ENCODE data around the gene TPTE. TPM values are rescaled to one million over a fixed set of nuclear protein-coding genes. Genes with fewer than 3 reads are reported as not detected.
"Not testable (repeated sequence)": the region's sequence is repeated elsewhere in the genome, so short reads cannot be mapped to it uniquely, and the experiment has no call there.

Gene TPTE
- total RNA-seq, 1 donor from 2014 or later, result not detected

- no peak overlapping the region for H3K4me3 Mint-ChIP-seq
- peaks cover 3% of the 10 kb centered on the region for H3K9me3 Mint-ChIP-seq
- no peak overlapping the region for H3K27ac Mint-ChIP-seq (ENCODE audit: unreplicated experiment)
- H3K4me1 Mint-ChIP-seq, result no peaks in the 10 kb centered on the region
- no peaks in the 10 kb centered on the region for H3K36me3 Mint-ChIP-seq (ENCODE audit: low read depth)
- DNase-seq (ENCODE audit: low read depth, low spot score), result no peak
- TF ChIP-seq CTCF (conservative IDR thresholded peaks at IDR 0.05), result no peak
- H3K27me3 Mint-ChIP-seq (ENCODE audit: low read depth), result no peaks in the 10 kb centered on the region
Measured at GRCh38 chr21:10616535-10616934, 95.2 kb downstream of the TPTE start.

- H3K4me1 Mint-ChIP-seq; H3K27ac Mint-ChIP-seq (ENCODE audit: unreplicated experiment); DNase-seq (ENCODE audit: low read depth, low spot score); H3K27me3 Mint-ChIP-seq (ENCODE audit: low read depth); H3K4me3 Mint-ChIP-seq; H3K36me3 Mint-ChIP-seq (ENCODE audit: low read depth); H3K9me3 Mint-ChIP-seq: not testable (repeated sequence)
Measured at GRCh38 chr21:10617133-10617752, 95.9 kb downstream of the TPTE start.

- Mint-ChIP-seq H3K4me3 (no peak overlapping the region), H3K27ac (ENCODE audit: unreplicated experiment) (no peak overlapping the region), H3K9me3 (no peaks in the 10 kb centered on the region), H3K27me3 (ENCODE audit: low read depth) (no peaks in the 10 kb centered on the region), H3K4me1 (no peaks in the 10 kb centered on the region), H3K36me3 (ENCODE audit: low read depth) (peaks cover 2% of the 10 kb centered on the region)
- no peak for TF ChIP-seq CTCF (conservative IDR thresholded peaks at IDR 0.05)
- no peak for DNase-seq (ENCODE audit: low read depth, low spot score)
Measured at GRCh38 chr21:10627316-10627863, 106.0 kb downstream of the TPTE start.

- not testable (repeated sequence) for H3K4me3 Mint-ChIP-seq; H3K9me3 Mint-ChIP-seq; H3K36me3 Mint-ChIP-seq (ENCODE audit: low read depth); H3K27ac Mint-ChIP-seq (ENCODE audit: unreplicated experiment); H3K27me3 Mint-ChIP-seq (ENCODE audit: low read depth); DNase-seq (ENCODE audit: low read depth, low spot score); H3K4me1 Mint-ChIP-seq
Measured at GRCh38 chr21:10629239-10629638, 107.9 kb downstream of the TPTE start.

- H3K27me3 Mint-ChIP-seq (ENCODE audit: low read depth); H3K4me1 Mint-ChIP-seq; DNase-seq (ENCODE audit: low read depth, low spot score); H3K4me3 Mint-ChIP-seq; H3K36me3 Mint-ChIP-seq (ENCODE audit: low read depth); H3K9me3 Mint-ChIP-seq; H3K27ac Mint-ChIP-seq (ENCODE audit: unreplicated experiment): not testable (repeated sequence)
Measured at GRCh38 chr21:10630829-10631228, 109.4 kb downstream of the TPTE start.

GRCh38 chr21:10631316-10631715 is 109.9 kb downstream of the TPTE start:
- H3K4me3 Mint-ChIP-seq; H3K36me3 Mint-ChIP-seq (ENCODE audit: low read depth); H3K27ac Mint-ChIP-seq (ENCODE audit: unreplicated experiment); H3K9me3 Mint-ChIP-seq; H3K4me1 Mint-ChIP-seq; DNase-seq (ENCODE audit: low read depth, low spot score); H3K27me3 Mint-ChIP-seq (ENCODE audit: low read depth): not testable (repeated sequence)

- H3K4me1 Mint-ChIP-seq; DNase-seq (ENCODE audit: low read depth, low spot score); H3K27ac Mint-ChIP-seq (ENCODE audit: unreplicated experiment): not testable (repeated sequence)
Measured at GRCh38 chr21:10638144-10638543, 116.8 kb downstream of the TPTE start.

GRCh38 chr21:10639123-10639522 is 117.7 kb downstream of the TPTE start:
- no peak for TF ChIP-seq CTCF (conservative IDR thresholded peaks at IDR 0.05)
- no peak for DNase-seq (ENCODE audit: low read depth, low spot score)
- H3K9me3 Mint-ChIP-seq, result no peaks in the 10 kb centered on the region
- H3K27me3 Mint-ChIP-seq (ENCODE audit: low read depth), result no peaks in the 10 kb centered on the region
- H3K27ac Mint-ChIP-seq (ENCODE audit: unreplicated experiment), result no peak overlapping the region
- H3K36me3 Mint-ChIP-seq (ENCODE audit: low read depth), result no peaks in the 10 kb centered on the region
- H3K4me1 Mint-ChIP-seq, result no peaks in the 10 kb centered on the region
- no peak overlapping the region for H3K4me3 Mint-ChIP-seq

More at GRCh38 chr21:10638144-10638543, 116.8 kb downstream of the TPTE start:
- not testable (repeated sequence) for H3K4me3 Mint-ChIP-seq; H3K9me3 Mint-ChIP-seq; H3K36me3 Mint-ChIP-seq (ENCODE audit: low read depth); H3K27me3 Mint-ChIP-seq (ENCODE audit: low read depth)

GRCh38 chr21:10639746-10640145 is 118.4 kb downstream of the TPTE start:
- not testable (repeated sequence) for H3K9me3 Mint-ChIP-seq; H3K4me1 Mint-ChIP-seq; H3K36me3 Mint-ChIP-seq (ENCODE audit: low read depth); DNase-seq (ENCODE audit: low read depth, low spot score); H3K27me3 Mint-ChIP-seq (ENCODE audit: low read depth); H3K4me3 Mint-ChIP-seq; H3K27ac Mint-ChIP-seq (ENCODE audit: unreplicated experiment)

Measured in neural crest cell (in vitro differentiated cells).